ENCODE results near the gene C14orf93. TPM values are rescaled to one million over a fixed set of nuclear protein-coding genes. Genes with fewer than 3 reads are reported as not detected.

Gene C14orf93
- polyA plus RNA-seq, 1 donor from 2014 or later: 4.7 TPM

- H3K9me2 ChIP-seq (ENCODE audit: insufficient read depth, low read length): no peaks in the 10 kb centered on the region
- no peaks in the 10 kb centered on the region for H3K27me3 ChIP-seq (ENCODE audit: insufficient read depth, low read depth, low read length)
- TF ChIP-seq EZH2 (IDR thresholded peaks at IDR 0.05; ENCODE audit: borderline replicate concordance, insufficient read depth, low read length, poor library complexity, severe bottlenecking): no peak
- TF ChIP-seq RAD21 (conservative IDR thresholded peaks at IDR 0.05): no peak
- TF ChIP-seq EP300 (conservative IDR thresholded peaks at IDR 0.05; ENCODE audit: poor library complexity, severe bottlenecking): no peak
- no peak for TF ChIP-seq POLR2AphosphoS5 (IDR thresholded peaks at IDR 0.05)
- TF ChIP-seq MXI1 (conservative IDR thresholded peaks at IDR 0.05; ENCODE audit: poor library complexity, severe bottlenecking): no peak
- TF ChIP-seq CTCF (IDR thresholded peaks at IDR 0.05; ENCODE audit: poor library complexity, severe bottlenecking): no peak
- no peak for TF ChIP-seq REST (IDR thresholded peaks at IDR 0.05; ENCODE audit: borderline replicate concordance)
- no peak overlapping the region for H3K4me2 ChIP-seq (ENCODE audit: low read length)
- no peak overlapping the region for H3K9ac ChIP-seq (ENCODE audit: low read length)
- H3K9me3 ChIP-seq (ENCODE audit: low read length): no peaks in the 10 kb centered on the region
- H4K20me1 ChIP-seq (ENCODE audit: insufficient read depth): no peaks in the 10 kb centered on the region
- H3K27ac ChIP-seq (ENCODE audit: low read length): peak overlapping the region; percentile 24
- no peak overlapping the region for H3K4me3 ChIP-seq (ENCODE audit: low read length)
- H3K79me2 ChIP-seq (replicated peaks; ENCODE audit: insufficient read depth, low read length): no peaks in the 10 kb centered on the region
- H3K36me3 ChIP-seq (ENCODE audit: insufficient read depth, low read length): no peaks in the 10 kb centered on the region
- no peak overlapping the region for H2AFZ ChIP-seq (ENCODE audit: low read depth, low read length)
- H3F3A ChIP-seq (ENCODE audit: insufficient read depth, low read length, poor library complexity, severe bottlenecking): no peaks in the 10 kb centered on the region
Measured at GRCh38 chr14:23021434-23021833, 11.5 kb upstream of the C14orf93 start.

- Histone ChIP-seq H3K27me3 (ENCODE audit: insufficient read depth, low read depth, low read length) (no peaks in the 10 kb centered on the region), H3F3A (ENCODE audit: insufficient read depth, low read length, poor library complexity, severe bottlenecking) (no peaks in the 10 kb centered on the region), H2AFZ (ENCODE audit: low read depth, low read length) (no peak overlapping the region), H3K27ac (ENCODE audit: low read length) (peak overlapping the region; percentile 24), H3K4me2 (ENCODE audit: low read length) (no peak overlapping the region), H3K9me2 (ENCODE audit: insufficient read depth, low read length) (no peaks in the 10 kb centered on the region), H3K4me3 (ENCODE audit: low read length) (no peak overlapping the region), H3K79me2 (replicated peaks; ENCODE audit: insufficient read depth, low read length) (no peaks in the 10 kb centered on the region), H3K9ac (ENCODE audit: low read length) (no peak overlapping the region), H3K36me3 (ENCODE audit: insufficient read depth, low read length) (no peaks in the 10 kb centered on the region), H4K20me1 (ENCODE audit: insufficient read depth) (no peaks in the 10 kb centered on the region), H3K9me3 (ENCODE audit: low read length) (no peaks in the 10 kb centered on the region)
- no peak for TF ChIP-seq SMC3 (conservative IDR thresholded peaks at IDR 0.05; ENCODE audit: poor library complexity)
- no peak for TF ChIP-seq EZH2 (IDR thresholded peaks at IDR 0.05; ENCODE audit: borderline replicate concordance, insufficient read depth, low read length, poor library complexity, severe bottlenecking)
Measured at GRCh38 chr14:23020143-23021128, 10.5 kb upstream of the C14orf93 start.

Measured in neural cell (in vitro differentiated cells).